HG02623 (cell line): ENCODE data around the gene LBHD2.
"Not testable (repeated sequence)": the region's sequence is repeated elsewhere in the genome, so short reads cannot be mapped to it uniquely, and the experiment has no call there.

ENCODE experiments used
- ATAC-seq: cut with Tn5 transposase; IDR thresholded peaks from one replicate; pipeline ENCODE4 v1.9.1; 2021; ENCODE audit warnings: moderate library complexity; ENCODE audit not compliant: unreplicated experiment

The LBHD2 gene

DNA sequence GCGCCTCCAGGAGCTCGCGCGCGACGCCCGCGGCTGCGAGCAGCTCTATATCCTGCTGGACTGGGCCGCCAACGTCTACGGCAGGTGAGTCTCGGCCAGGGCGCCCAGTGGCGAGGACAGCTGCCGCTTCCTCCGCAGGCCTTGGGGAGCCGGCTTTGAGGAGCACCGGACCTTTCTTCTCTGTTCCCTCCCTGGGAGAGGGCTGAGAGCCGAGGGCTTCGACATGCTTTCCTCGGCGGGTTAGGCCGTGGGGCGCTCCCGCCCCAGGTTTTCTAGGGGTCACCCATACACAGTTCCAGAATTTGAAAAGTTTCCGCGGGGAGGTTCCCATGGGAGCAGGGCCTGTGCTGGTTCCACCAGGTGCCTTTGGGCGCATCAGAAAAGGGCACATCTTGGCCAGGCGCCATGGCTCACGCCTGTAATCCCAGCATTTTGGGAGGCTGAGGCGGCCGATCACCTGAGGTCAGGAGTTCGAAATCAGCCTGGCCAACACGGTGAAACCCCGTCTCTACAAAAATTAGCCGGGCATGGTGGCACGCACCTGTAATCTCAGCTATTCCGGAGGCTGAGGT, 18.8 kb downstream of the LBHD2 start:
- no peak for ATAC-seq

GRCh38 chr14:103103461-103104388, 19.7 kb downstream of the LBHD2 start:
- no peak for ATAC-seq

DNA sequence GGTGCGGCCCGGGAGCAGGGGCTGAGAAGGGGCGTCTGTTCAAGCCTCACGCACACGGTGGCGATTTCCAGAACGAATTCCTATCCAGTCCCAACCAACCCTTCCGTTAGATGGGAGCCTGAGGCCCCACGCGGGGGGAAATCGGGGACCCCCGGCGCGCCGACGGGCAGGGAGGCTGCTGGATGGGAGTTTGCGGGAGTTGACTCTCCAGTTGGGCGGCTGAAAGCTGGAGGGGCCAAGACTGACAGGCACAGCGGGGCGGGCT, 20.3 kb downstream of the LBHD2 start:
- ATAC-seq: no peak

DNA sequence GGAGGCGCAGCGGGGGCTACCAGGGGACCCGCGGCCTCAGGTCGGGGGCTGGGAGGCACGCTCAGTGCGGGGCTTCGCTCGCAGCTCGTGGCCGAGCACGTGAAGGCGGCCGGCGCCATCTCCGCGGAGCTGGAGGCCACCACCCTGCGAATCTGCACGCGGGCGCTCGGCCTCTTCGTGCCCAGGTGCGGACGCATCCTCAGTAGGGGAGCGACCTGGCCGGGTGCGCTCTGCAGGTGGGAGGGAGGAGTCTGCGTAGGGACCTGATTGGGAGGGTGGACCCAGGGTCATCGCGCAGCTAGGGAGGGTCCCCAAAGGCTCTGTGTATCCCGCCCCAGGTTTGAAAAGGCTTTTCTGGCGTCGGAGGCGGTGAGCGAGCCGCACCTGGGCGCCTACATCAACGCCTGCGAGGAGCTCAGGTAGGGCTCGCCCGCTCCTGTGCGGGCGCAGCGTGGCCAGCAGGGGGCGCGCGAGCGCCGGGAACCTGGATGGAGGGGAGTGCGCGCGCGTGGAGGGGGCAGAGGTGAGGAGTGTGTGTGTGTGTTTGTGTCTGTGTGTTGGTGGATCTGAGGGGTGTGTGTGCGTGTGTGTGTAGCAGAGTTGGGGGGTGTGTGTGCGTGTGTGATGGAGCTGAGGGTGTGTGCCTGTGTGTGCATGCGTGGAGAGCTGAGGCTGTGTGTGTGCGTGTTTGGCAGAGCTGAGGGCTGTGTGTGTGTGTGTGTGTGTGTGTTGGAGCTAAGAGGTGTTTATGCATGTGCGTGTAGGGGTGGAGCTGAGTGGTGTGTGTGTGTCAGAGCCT, 20.8 kb downstream of the LBHD2 start:
- peak; percentile 40 for ATAC-seq

DNA sequence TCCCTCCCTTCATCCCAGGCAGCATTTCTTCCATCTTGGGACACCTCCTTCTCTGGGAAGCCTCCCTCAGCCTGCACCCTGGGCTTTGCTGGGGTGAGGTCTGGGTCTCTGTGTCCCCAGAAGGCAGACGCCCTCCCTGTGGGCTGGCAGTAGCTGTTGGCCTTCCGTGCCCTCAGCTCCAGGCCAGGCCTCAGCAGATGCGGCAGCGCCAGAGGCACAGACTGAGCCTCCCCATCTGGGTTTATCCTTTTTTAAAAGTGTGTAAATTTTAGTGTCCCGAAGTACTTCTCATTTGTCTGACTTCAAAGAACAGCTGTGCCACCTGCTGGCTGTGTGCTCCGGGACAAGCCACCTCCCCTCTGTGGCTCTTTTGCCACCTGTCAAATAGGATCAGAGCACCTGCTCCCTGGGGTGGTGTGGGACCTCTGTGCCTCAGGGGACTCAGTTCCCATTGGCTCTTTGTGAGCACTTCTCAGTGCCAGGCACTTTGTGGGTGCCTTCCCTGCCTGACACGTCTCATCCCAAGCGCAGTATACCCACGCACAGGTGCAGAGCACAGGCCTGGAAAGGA, 21.7 kb downstream of the LBHD2 start:
- no peak for ATAC-seq

- no peak for ATAC-seq
These were observed 23.4 kb downstream of the LBHD2 start for GRCh38 chr14:103107455-103107854.

- ATAC-seq: no peak
These were observed 24.1 kb downstream of the LBHD2 start for GRCh38 chr14:103107941-103108748.

DNA sequence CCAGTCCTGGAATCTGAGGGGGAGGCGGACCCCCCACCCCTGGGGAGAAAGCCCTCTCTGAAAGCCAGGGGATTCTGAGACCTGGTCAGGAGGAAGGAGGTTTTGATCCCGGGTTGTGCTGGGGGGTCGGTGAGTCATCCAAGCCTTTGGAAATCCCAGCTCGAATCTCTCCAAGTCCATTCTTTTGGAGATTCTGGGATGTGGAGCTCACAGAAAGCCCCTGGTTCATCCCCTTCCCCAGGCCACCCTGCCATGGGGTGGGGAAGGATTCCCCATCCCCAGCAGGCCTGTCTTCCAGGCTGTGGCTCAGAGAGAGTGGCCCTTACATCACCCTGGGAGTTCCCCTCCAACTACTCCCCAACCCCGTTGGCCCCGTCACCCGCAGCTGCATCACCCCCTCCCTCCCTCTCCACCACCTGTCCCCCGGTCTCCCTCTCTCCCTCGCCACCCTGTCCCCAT, 24.8 kb downstream of the LBHD2 start:
- no peak for ATAC-seq

DNA sequence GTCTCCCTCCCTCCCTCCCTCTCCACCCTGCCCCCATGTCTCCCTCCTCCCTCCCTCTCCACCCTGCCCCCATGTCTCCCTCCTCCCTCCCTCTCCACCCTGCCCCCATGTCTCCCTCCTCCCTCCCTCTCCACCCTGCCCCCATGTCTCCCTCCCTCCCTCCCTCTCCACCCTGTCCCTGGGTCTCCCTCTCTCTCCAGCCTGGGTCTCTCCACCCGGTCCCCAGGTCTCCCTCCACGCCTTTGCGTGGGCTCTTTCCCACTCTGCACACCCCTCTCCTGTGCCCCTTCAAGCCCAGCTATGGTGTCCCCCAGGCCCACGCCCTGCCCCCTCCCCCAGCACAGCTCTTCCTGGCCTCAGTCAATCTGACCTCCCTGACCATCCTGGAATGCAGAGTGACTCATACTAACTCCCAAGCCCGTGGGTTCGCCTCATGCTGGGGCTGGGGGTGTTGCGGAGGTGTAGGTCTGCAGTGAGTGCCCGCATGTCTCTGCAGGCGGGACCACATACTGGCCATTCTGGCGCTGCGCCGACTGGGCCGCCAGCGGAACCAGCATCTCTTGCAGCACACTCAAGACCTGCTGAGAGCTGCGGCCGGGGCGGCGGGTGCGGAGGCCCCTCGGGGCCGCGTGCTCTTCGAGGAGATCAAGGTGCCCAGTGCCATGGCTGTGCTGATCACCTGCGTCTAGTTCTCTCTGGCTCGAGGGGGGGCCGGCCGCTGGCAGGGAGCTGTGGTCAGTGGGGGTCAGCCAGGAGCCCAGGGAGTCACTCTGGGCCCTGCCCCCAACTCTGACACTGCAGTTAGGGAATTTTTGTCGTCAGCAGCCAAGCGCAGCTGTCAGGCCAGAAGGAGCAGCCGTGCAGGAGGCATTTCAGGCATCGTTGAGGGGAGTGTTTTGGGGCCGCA, 25.8 kb downstream of the LBHD2 start:
- ATAC-seq: no peak

DNA sequence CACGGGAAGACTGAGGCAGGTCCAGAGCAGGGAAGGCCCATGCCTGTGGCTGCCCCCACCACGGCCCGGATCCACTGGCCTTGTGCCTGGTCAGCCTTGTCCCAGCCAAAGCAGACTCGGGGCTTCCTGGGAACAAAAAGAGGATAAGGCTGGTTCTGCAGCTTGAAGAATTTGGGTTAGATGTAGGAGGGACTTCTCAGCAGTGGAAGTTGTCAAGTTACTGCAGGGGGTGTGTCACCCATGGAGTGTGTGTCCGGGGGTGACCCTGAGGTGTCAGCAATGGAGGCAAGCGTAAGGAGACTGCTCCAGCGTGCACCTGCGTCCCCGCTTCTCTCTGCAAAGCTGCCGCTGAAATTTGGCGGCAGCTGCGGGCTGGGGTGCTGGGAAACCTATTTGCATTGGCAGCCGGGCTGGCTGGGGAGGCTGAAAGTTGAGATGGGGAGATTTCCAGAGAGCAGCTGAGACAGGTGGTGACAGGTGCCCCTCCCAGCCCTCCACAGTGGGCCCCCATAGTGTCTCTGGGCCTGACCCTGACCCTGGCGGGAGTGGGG, 26.7 kb downstream of the LBHD2 start:
- ATAC-seq: no peak

DNA sequence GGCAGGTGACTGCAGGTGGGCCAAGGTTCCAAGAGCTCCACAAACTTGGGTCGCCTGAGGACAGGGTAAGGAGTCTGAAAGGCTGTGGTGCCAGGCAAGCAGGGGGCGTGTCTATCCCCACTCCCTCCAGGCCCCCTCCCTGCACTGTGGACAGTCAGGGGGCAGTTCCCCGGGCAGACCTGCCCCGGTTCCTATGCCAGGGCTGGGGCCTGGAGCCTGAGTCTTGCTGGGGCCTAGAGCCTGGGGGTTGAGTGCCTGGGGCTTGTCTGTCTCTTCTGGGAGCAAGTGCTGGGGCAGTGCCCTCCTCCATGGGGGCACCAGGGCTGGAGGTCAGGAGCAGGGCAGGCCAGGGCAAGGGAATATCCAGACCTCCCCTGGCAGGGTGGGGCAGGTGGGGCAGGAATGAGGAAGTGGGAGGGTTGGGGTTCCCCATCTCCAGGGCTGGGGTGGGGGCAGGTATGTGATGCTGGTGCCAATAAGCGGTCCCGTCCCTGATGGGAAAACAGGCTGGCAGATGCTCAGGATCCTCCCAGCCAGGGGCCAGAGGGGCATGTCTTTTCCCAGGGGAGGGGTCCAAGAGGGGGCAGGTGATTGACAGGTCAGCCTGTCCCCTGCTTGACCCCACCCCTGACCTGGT, 27.3 kb downstream of the LBHD2 start:
- no peak for ATAC-seq

DNA sequence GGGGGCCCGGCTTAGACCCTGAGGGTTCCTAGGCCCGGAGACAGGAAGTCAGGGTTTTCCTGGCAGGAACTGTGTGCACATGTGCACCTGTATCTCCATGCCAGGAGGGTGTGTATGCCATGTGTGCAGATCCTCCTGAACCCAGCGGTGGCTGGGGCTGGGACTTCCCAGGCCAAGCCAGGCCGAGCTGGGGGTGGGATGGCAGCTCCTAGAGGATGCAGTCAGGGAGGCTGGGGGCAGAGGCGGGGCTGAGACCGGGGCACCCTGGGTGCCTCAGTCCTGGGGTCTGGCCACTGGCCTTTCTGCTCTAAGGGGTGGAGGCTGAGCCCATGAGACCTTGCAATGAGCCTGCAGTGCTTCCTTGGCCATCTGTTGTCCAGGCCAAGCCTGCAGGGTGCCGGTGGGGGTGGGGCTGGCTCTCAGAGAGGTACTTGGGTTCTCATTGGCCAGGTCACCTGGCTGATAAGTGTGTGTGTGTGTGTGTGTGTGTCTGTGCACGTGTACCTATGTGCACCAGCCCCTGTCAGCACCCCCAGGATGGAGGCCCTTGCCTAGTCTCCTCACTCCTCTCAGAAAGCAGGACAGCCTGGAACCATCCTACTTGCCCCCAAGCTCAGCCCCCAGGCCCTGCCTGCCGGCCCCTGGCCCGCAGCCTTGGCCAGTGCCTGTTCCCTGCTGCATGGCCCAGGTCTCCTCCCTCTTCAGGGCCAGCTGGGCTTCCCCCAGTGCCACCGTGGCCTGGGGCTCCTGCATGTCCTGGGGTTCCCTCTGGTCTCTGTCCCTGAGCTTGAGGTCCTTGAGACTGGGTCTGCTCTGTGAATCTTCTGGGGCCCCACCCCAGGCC, 28.6 kb downstream of the LBHD2 start:
- ATAC-seq: no peak

GRCh38 chr14:103113303-103113702, 29.3 kb downstream of the LBHD2 start:
- ATAC-seq: no peak

DNA sequence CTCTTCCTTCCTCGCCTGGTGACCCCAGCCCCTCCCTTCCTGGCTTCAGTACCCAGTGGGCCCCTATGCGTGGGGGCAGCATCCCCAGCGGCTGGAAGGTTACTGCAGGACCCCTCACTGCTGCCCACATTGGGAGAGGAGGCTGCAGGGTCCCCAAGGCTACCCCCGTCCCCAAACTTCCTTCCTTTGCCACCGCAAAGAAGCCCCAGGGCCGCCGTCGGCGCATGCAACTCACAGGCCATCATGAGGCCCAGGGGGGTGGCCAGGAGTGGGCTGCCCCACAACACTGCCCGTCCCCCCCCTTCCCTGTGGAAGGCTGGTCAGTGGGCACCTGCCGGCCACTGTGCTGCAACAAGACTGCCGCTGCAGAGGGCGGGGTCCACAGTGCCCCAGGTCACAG, 29.8 kb downstream of the LBHD2 start:
- ATAC-seq: no peak

DNA sequence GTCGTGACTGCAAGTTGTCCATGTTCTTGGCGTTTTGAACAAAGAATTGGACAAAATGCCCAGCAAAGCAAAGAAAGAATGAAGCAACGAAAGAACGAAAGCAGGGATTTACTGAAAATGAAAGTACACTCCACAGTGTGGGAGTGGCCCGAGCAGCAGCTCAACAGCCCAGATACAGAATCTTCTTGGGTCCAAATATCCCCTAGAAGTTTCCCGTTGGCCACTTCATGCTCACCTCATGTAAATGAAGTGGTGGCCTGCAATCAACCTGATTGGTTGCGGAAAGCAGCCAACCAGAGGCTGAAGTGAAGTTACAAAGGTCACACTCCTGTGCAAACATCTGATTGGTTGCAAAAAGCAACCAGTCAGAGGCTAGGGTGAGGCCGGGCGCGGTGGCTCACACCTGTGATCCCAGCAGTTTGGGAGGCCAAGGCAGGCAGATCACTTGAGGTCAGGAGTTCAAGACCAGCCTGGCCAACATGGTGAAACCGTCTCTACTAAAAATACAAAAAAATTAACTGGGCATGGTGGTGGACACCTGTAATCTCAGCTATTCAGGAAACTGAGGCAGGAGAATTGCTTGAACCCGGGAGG, 31.2 kb downstream of the LBHD2 start:
- not testable (repeated sequence) for ATAC-seq

DNA sequence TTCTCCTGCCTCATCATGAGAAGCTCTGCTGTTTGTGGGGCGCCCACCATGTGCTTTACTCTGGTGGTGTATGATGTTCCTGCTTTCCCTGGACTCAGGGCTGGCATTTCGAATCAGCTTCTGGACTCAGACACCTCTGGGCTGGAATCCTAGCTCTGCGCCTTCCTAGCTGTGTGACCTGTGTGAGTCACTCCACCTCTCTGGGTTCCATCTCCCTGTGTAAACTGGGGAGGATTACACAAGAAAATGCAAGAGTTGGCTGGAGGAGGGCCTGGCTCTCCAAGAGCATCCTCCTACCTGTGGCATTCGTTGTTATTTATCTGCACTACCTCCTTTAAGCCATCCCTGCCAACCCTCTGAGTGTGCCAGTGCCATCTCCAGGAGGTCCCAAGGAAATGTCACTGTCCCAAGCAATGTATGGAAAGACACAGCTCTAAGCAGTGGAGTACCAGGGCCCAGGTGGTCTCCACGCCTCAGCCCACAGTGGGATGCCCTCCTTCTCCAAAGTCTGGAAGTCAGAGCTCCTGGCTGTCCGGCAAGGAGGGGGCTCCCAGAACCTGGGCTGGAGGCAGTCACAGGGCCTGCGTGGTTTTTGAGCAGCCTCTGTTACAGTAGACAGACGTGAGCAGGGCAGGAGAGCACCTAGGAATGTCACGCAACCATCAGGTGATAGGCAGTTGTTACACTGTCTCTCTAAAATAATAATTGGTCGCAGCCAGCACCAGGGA, 32.0 kb downstream of the LBHD2 start:
- ATAC-seq: no peak

- no peak for ATAC-seq
These were observed 32.6 kb downstream of the LBHD2 start for GRCh38 chr14:103116636-103117035.
